ENCODE results near the gene RPS10.

The RPS10 gene

GRCh38 chr6:34436803-34437643, 11.2 kb upstream of the RPS10 start:
- peaks cover 4% of the 10 kb centered on the region; the same call in 1 of the 2 replicates for H3K4me1 ChIP-seq (ENCODE audit: insufficient read depth, low read length)
- ATAC-seq (ENCODE audit: insufficient read depth, low read depth): 0 out of 3 replicates have a peak, but pooled peaks have one; percentile 29
- DNase-seq: peak; percentile 30

GRCh38 chr6:34435916-34436315, 10.0 kb upstream of the RPS10 start:
- Histone ChIP-seq H3K27ac (ENCODE audit: low read length) (no peak overlapping the region), H3K4me2 (ENCODE audit: insufficient read depth, low read length) (no peak overlapping the region), H3K36me3 (ENCODE audit: insufficient read depth, low read length) (no peaks in the 10 kb centered on the region)

More at GRCh38 chr6:34436803-34437643, 11.2 kb upstream of the RPS10 start:
- no peak for TF ChIP-seq EZH2 (IDR thresholded peaks at IDR 0.05; ENCODE audit: borderline replicate concordance, low read depth, low read length, severe bottlenecking)
- TF ChIP-seq, protein P1, sequence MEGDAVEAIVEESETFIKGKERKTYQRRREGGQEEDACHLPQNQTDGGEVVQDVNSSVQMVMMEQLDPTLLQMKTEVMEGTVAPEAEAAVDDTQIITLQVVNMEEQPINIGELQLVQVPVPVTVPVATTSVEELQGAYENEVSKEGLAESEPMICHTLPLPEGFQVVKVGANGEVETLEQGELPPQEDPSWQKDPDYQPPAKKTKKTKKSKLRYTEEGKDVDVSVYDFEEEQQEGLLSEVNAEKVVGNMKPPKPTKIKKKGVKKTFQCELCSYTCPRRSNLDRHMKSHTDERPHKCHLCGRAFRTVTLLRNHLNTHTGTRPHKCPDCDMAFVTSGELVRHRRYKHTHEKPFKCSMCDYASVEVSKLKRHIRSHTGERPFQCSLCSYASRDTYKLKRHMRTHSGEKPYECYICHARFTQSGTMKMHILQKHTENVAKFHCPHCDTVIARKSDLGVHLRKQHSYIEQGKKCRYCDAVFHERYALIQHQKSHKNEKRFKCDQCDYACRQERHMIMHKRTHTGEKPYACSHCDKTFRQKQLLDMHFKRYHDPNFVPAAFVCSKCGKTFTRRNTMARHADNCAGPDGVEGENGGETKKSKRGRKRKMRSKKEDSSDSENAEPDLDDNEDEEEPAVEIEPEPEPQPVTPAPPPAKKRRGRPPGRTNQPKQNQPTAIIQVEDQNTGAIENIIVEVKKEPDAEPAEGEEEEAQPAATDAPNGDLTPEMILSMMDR (IDR thresholded peaks at IDR 0.05; ENCODE audit: borderline replicate concordance, extremely low read depth, low read length, poor library complexity, severe bottlenecking): no peak
- no peak overlapping the region for H2AFZ ChIP-seq (ENCODE audit: low read depth, low read length)
- no peaks in the 10 kb centered on the region for H3K27me3 ChIP-seq (ENCODE audit: insufficient read depth, low read length, poor library complexity)
- no peak overlapping the region for H3K27ac ChIP-seq (ENCODE audit: low read length)
- H3K79me2 ChIP-seq (ENCODE audit: insufficient read depth, low read length): no peaks in the 10 kb centered on the region
- H3K4me3 ChIP-seq (ENCODE audit: low read depth in 1 of 2, low read length in 2 of 2): no peak overlapping the region
- no peaks in the 10 kb centered on the region for H4K20me1 ChIP-seq (ENCODE audit: insufficient read depth, low read length)
- H3K36me3 ChIP-seq (ENCODE audit: insufficient read depth, low read length): no peaks in the 10 kb centered on the region
- no peak overlapping the region for H3K9ac ChIP-seq (ENCODE audit: low read depth, low read length)
- H3K4me2 ChIP-seq (ENCODE audit: insufficient read depth, low read length): no peak overlapping the region
- no peaks in the 10 kb centered on the region for H3K9me3 ChIP-seq (ENCODE audit: insufficient read depth, low read length, severe bottlenecking)

GRCh38 chr6:34425132-34425497, 754 bp downstream of the RPS10 start:
- Histone ChIP-seq H3K9me3 (ENCODE audit: insufficient read depth, low read length, severe bottlenecking) (no peaks in the 10 kb centered on the region), H3K4me2 (ENCODE audit: insufficient read depth, low read length) (peak overlapping the region; percentile 83), H2AFZ (ENCODE audit: low read depth, low read length) (peak overlapping the region; percentile 92), H3K27ac (ENCODE audit: low read length) (peak overlapping the region; percentile 86), H3K27me3 (ENCODE audit: insufficient read depth, low read length, poor library complexity) (no peaks in the 10 kb centered on the region), H3K9ac (ENCODE audit: low read depth, low read length) (peak overlapping the region; percentile 72), H3K36me3 (ENCODE audit: insufficient read depth, low read length) (peaks cover 54% of the 10 kb centered on the region), H3K4me1 (ENCODE audit: insufficient read depth, low read length) (peaks cover 47% of the 10 kb centered on the region), H3K79me2 (ENCODE audit: insufficient read depth, low read length) (peaks cover 52% of the 10 kb centered on the region), H4K20me1 (ENCODE audit: insufficient read depth, low read length) (peaks cover 46% of the 10 kb centered on the region), H3K4me3 (ENCODE audit: low read depth in 1 of 2, low read length in 2 of 2) (peak overlapping the region; percentile 74 to 84)
- ATAC-seq (ENCODE audit: insufficient read depth, low read depth) (no peak), DNase-seq (no peak)
- TF ChIP-seq, protein P1 (IDR thresholded peaks at IDR 0.05; ENCODE audit: borderline replicate concordance, extremely low read depth, low read length, poor library complexity, severe bottlenecking): no peak
- no peak for TF ChIP-seq EZH2 (IDR thresholded peaks at IDR 0.05; ENCODE audit: borderline replicate concordance, low read depth, low read length, severe bottlenecking)

More at GRCh38 chr6:34435916-34436315, 10.0 kb upstream of the RPS10 start:
- no peak overlapping the region for H3K9ac ChIP-seq (ENCODE audit: low read depth, low read length)
- no peak overlapping the region for H3K4me3 ChIP-seq (ENCODE audit: low read depth in 1 of 2, low read length in 2 of 2)
- H3K27me3 ChIP-seq (ENCODE audit: insufficient read depth, low read length, poor library complexity): no peaks in the 10 kb centered on the region
- no peaks in the 10 kb centered on the region for H4K20me1 ChIP-seq (ENCODE audit: insufficient read depth, low read length)
- no peaks in the 10 kb centered on the region for H3K4me1 ChIP-seq (ENCODE audit: insufficient read depth, low read length)
- H3K9me3 ChIP-seq (ENCODE audit: insufficient read depth, low read length, severe bottlenecking): no peaks in the 10 kb centered on the region
- H2AFZ ChIP-seq (ENCODE audit: low read depth, low read length): no peak overlapping the region
- DNase-seq (no peak), ATAC-seq (ENCODE audit: insufficient read depth, low read depth) (no peak)
- no peak for TF ChIP-seq EZH2 (IDR thresholded peaks at IDR 0.05; ENCODE audit: borderline replicate concordance, low read depth, low read length, severe bottlenecking)
- TF ChIP-seq, protein P1 (IDR thresholded peaks at IDR 0.05; ENCODE audit: borderline replicate concordance, extremely low read depth, low read length, poor library complexity, severe bottlenecking): no peak
- H3K79me2 ChIP-seq (ENCODE audit: insufficient read depth, low read length): no peaks in the 10 kb centered on the region
